Measurements from ENCODE around the gene OR52N1. TPM values are rescaled to one million over a fixed set of nuclear protein-coding genes. Genes with fewer than 3 reads are reported as not detected.

The OR52N1 gene
- total and polyA plus RNA-seq, 2 of the 8 experiments (the other 6 are each of a cell fraction or from before 2014, with no cell fraction given): 0.09 TPM; not detected in 1

DNA sequence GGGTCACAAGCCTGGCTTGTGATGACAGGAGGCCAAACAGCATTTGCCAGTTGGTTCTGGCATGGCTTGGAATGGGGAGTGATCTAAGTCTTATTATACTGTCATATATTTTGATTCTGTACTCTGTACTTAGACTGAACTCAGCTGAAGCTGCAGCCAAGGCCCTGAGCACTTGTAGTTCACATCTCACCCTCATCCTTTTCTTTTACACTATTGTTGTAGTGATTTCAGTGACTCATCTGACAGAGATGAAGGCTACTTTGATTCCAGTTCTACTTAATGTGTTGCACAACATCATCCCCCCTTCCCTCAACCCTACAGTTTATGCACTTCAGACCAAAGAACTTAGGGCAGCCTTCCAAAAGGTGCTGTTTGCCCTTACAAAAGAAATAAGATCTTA lies 54.0 kb downstream of the OR52N1 start:
- TF ChIP-seq, protein P1, sequence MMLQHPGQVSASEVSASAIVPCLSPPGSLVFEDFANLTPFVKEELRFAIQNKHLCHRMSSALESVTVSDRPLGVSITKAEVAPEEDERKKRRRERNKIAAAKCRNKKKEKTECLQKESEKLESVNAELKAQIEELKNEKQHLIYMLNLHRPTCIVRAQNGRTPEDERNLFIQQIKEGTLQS (IDR thresholded peaks at IDR 0.05; ENCODE audit: insufficient read depth, low read depth, low read length): no peak
- TF ChIP-seq MAFK (IDR thresholded peaks at IDR 0.05; ENCODE audit: low read depth, low read length): no peak
- no peak for TF ChIP-seq CEBPB (IDR thresholded peaks at IDR 0.05; ENCODE audit: low read depth, low read length)
- no peak for TF ChIP-seq CBX5 (IDR thresholded peaks at IDR 0.05; ENCODE audit: low read depth, low read length)
- TF ChIP-seq, protein P2, sequence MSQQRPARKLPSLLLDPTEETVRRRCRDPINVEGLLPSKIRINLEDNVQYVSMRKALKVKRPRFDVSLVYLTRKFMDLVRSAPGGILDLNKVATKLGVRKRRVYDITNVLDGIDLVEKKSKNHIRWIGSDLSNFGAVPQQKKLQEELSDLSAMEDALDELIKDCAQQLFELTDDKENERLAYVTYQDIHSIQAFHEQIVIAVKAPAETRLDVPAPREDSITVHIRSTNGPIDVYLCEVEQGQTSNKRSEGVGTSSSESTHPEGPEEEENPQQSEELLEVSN (IDR thresholded peaks at IDR 0.05): no peak
- no peak for TF ChIP-seq GTF2F1 (IDR thresholded peaks at IDR 0.05; ENCODE audit: borderline replicate concordance, low read depth, low read length)
- no peak for TF ChIP-seq EZH2 (IDR thresholded peaks at IDR 0.05; ENCODE audit: low read depth, low read length, severe bottlenecking)
- TF ChIP-seq SUZ12 (IDR thresholded peaks at IDR 0.05; ENCODE audit: low read length): no peak
- no peak for TF ChIP-seq HDAC2 (IDR thresholded peaks at IDR 0.05; ENCODE audit: borderline replicate concordance in 1 of 2, low read depth in 2 of 2, low read length in 2 of 2)
- TF ChIP-seq BACH1 (IDR thresholded peaks at IDR 0.05; ENCODE audit: low read length): no peak
- TF ChIP-seq POLR2A (IDR thresholded peaks at IDR 0.05; ENCODE audit: control extremely low read depth in 1 of 2, low read depth in 2 of 2, low read length in 2 of 2): no peak
- TF ChIP-seq KDM4A (IDR thresholded peaks at IDR 0.05; ENCODE audit: low read depth, low read length, severe bottlenecking): no peak
- TF ChIP-seq TAF7 (optimal IDR thresholded peaks at IDR 0.05; ENCODE audit: borderline replicate concordance, low read depth, low read length): no peak
- no peak for TF ChIP-seq YY1 (IDR thresholded peaks at IDR 0.05; ENCODE audit: low read depth, low read length)
- TF ChIP-seq POU5F1 (IDR thresholded peaks at IDR 0.05; ENCODE audit: low read depth, low read length): no peak
- DNase-seq (ENCODE audit: low read depth in 1 of 2, low spot score in 2 of 2) (no peak), FAIRE-seq (no peak)
- Histone ChIP-seq H3K23me2 (ENCODE audit: low read depth, low read length) (no peaks in the 10 kb centered on the region), H2BK12ac (ENCODE audit: low read depth, low read length) (no peak overlapping the region), H3K9me3 (ENCODE audit: insufficient read depth in 2 of 2, low read depth in 1 of 2, low read length in 1 of 2) (no peaks in the 10 kb centered on the region), H4K20me1 (replicated peaks in 1 of 2; ENCODE audit: control insufficient read depth in 1 of 2, insufficient read depth in 2 of 2, low read length in 2 of 2) (no peaks in the 10 kb centered on the region), H3K23ac (ENCODE audit: insufficient read length) (no peak overlapping the region), H3K4me3 (ENCODE audit: extremely low read depth in 1 of 4, insufficient read depth in 2 of 4, low read depth in 3 of 4, low read length in 4 of 4) (no peak overlapping the region), H3K36me3 (ENCODE audit: control insufficient read depth in 2 of 4, insufficient read depth in 4 of 4, low read length in 3 of 4) (no peaks in the 10 kb centered on the region), H3K4me1 (replicated peaks in 1 of 4; ENCODE audit: control insufficient read depth in 3 of 4, insufficient read depth in 4 of 4, low read length in 3 of 4) (no peaks in the 10 kb centered on the region), H3K18ac (ENCODE audit: extremely low read depth, low read length) (no peak overlapping the region), H2AK5ac (ENCODE audit: low read depth, low read length) (no peak overlapping the region), H4K8ac (ENCODE audit: extremely low read depth, insufficient read depth, low read length) (no peak overlapping the region), H3K27ac (ENCODE audit: low read depth, low read length) (no peak overlapping the region), H3K56ac (replicated peaks; ENCODE audit: insufficient read length, low read depth, low read length) (no peak overlapping the region), H4K5ac (ENCODE audit: insufficient read length, low read depth, low read length) (no peak overlapping the region), H2BK20ac (ENCODE audit: low read length) (no peak overlapping the region), H3K4ac (replicated peaks; ENCODE audit: insufficient read length, low read depth, low read length) (no peak overlapping the region), H2AFZ (ENCODE audit: low read length) (no peak overlapping the region), H2BK5ac (ENCODE audit: low read depth, low read length) (no peak overlapping the region), H4K91ac (replicated peaks; ENCODE audit: insufficient read length, low read length) (no peak overlapping the region), H3K27me3 (replicated peaks in 1 of 4; ENCODE audit: control insufficient read depth in 3 of 4, extremely low read depth in 1 of 4, insufficient read depth in 3 of 4, low read length in 3 of 4) (no peaks in the 10 kb centered on the region), H2BK15ac (ENCODE audit: low read length) (no peak overlapping the region), H2BK120ac (replicated peaks; ENCODE audit: low read depth, low read length) (no peak overlapping the region), H3K14ac (ENCODE audit: insufficient read length) (no peak overlapping the region), H3K79me1 (ENCODE audit: low read depth, low read length) (no peaks in the 10 kb centered on the region), H3K79me2 (ENCODE audit: control insufficient read depth in 1 of 2, insufficient read depth in 2 of 2, low read length in 2 of 2) (no peaks in the 10 kb centered on the region), H3K4me2 (ENCODE audit: insufficient read depth in 1 of 2, low read depth in 2 of 2, low read length in 2 of 2) (no peak overlapping the region), H3K9ac (replicated peaks in 1 of 4; ENCODE audit: extremely low read depth in 1 of 4, low read depth in 3 of 4, low read length in 3 of 4) (no peak overlapping the region)
- ChIA-PET POLR2A (ENCODE audit: partially characterized antibody) (no interaction called here), CTCF (ENCODE audit: partially characterized antibody) (interaction anchor here (1.0 kb wide), 1 partner anchor 52 kb away, joined by 3 read pairs; no protein-coding TSS in a partner anchor)
